GM12872 (cell line): ENCODE data around the gene EFNA5.

ENCODE experiments used
- CTCF ChIP-seq: IDR thresholded peaks from 3 replicates; pipeline ENCODE4 v1.5.1; 2011; ENCODE audit warnings: low read depth, mild to moderate bottlenecking, low read length, moderate library complexity; ENCODE audit not compliant: insufficient read depth

The EFNA5 gene

GRCh38 chr5:107384256-107384655, 286.5 kb downstream of the EFNA5 start:
- no peak for TF ChIP-seq CTCF

GRCh38 chr5:107383414-107383813, 287.3 kb downstream of the EFNA5 start:
- TF ChIP-seq CTCF: no peak

- TF ChIP-seq CTCF: no peak
Measured at GRCh38 chr5:107381189-107381856, 289.4 kb downstream of the EFNA5 start.

- no peak for TF ChIP-seq CTCF
Measured at GRCh38 chr5:107380654-107381053, 290.1 kb downstream of the EFNA5 start.

GRCh38 chr5:107378218-107378899, 292.4 kb downstream of the EFNA5 start:
- TF ChIP-seq CTCF: no peak

- no peak for TF ChIP-seq CTCF
Measured at GRCh38 chr5:107377277-107377609, 293.5 kb downstream of the EFNA5 start.

GRCh38 chr5:107376546-107377276, 294.0 kb downstream of the EFNA5 start:
- no peak for TF ChIP-seq CTCF
